ENCODE results near the gene SLC50A1. TPM values are rescaled to one million over a fixed set of nuclear protein-coding genes. Genes with fewer than 3 reads are reported as not detected.

Gene SLC50A1
- total RNA-seq, 2 donors from 2014 or later = 42.8 to 47.3 TPM

- H3K9me3 Mint-ChIP-seq = no peaks in the 10 kb centered on the region
- no peak overlapping the region for H3K4me3 Mint-ChIP-seq
- peaks cover 16% of the 10 kb centered on the region for H3K4me1 Mint-ChIP-seq
- H3K36me3 Mint-ChIP-seq (ENCODE audit: low read depth) = peaks cover 14% of the 10 kb centered on the region
- H3K27me3 Mint-ChIP-seq = no peaks in the 10 kb centered on the region
- no peak overlapping the region for H3K27ac Mint-ChIP-seq
- peak; percentile 17 for ATAC-seq (replicated peaks)
Measured at GRCh38 chr1:155186067-155186793, 50.6 kb downstream of the SLC50A1 start.

GRCh38 chr1:155186794-155187455, 51.3 kb downstream of the SLC50A1 start:
- Mint-ChIP-seq H3K9me3 (no peaks in the 10 kb centered on the region), H3K4me1 (peaks cover 17% of the 10 kb centered on the region), H3K27me3 (no peaks in the 10 kb centered on the region), H3K27ac (peak overlapping the region; percentile 16), H3K4me3 (no peak overlapping the region), H3K36me3 (ENCODE audit: low read depth) (peaks cover 14% of the 10 kb centered on the region)
- ATAC-seq (replicated peaks) = no peak

GRCh38 chr1:155187456-155187891, 51.8 kb downstream of the SLC50A1 start:
- no peak for ATAC-seq (replicated peaks)
- Mint-ChIP-seq H3K9me3 (no peaks in the 10 kb centered on the region), H3K36me3 (ENCODE audit: low read depth) (peaks cover 12% of the 10 kb centered on the region), H3K4me1 (peaks cover 23% of the 10 kb centered on the region), H3K27ac (peak overlapping the region; percentile 16), H3K27me3 (no peaks in the 10 kb centered on the region), H3K4me3 (no peak overlapping the region)

- Mint-ChIP-seq H3K27me3 (no peaks in the 10 kb centered on the region), H3K27ac (peak overlapping the region; percentile 88), H3K36me3 (ENCODE audit: low read depth) (peaks cover 5% of the 10 kb centered on the region), H3K4me1 (peaks cover 25% of the 10 kb centered on the region), H3K4me3 (peak overlapping the region; percentile 22), H3K9me3 (no peaks in the 10 kb centered on the region)
- ATAC-seq (replicated peaks) = no peak
Measured at GRCh38 chr1:155188268-155188667, 52.6 kb downstream of the SLC50A1 start.

Other genes starting within 250 kb of the SLC50A1 start
- 10 to 100 TPM; 38.6 to 66.9 TPM for gene PMVK, start 199.1 kb upstream of the SLC50A1 start, total RNA-seq
- gene PBXIP1, start 179.8 kb upstream of the SLC50A1 start, total RNA-seq = 100 to 1,000 TPM in 1 of 2 donors, 10 to 100 TPM in 1; 61.9 to 118 TPM
- gene PYGO2, start 174.1 kb upstream of the SLC50A1 start, total RNA-seq = 10 to 100 TPM; 35.6 to 39.2 TPM
- 10 to 100 TPM; 60.9 to 62.0 TPM for gene SHC1, start 165.1 kb upstream of the SLC50A1 start, total RNA-seq
- 100 to 1,000 TPM; 162 to 188 TPM for gene CKS1B, start 161.2 kb upstream of the SLC50A1 start, total RNA-seq
- 10 to 100 TPM; 34.6 to 68.3 TPM for gene FLAD1, start 152.5 kb upstream of the SLC50A1 start, total RNA-seq
- under 1 TPM; 0.77 to 0.97 TPM for gene LENEP, start 142.3 kb upstream of the SLC50A1 start, total RNA-seq
- 100 to 1,000 TPM in 1 of 2 donors, 10 to 100 TPM in 1; 94.5 to 140 TPM for gene ZBTB7B, start 133.1 kb upstream of the SLC50A1 start, total RNA-seq
- 1 to 10 TPM in 1 of 2 donors, under 1 TPM in 1; 0.67 to 2.2 TPM for gene DCST2, start 102.1 kb upstream of the SLC50A1 start, total RNA-seq
- not detected for gene DCST1, start 102.0 kb upstream of the SLC50A1 start, total RNA-seq
- 10 to 100 TPM; 53.2 to 86.6 TPM for gene ADAM15, start 84.5 kb upstream of the SLC50A1 start, total RNA-seq
- 1 to 10 TPM; 4.6 to 7.0 TPM for gene EFNA4, start 72.1 kb upstream of the SLC50A1 start, total RNA-seq
- 10 to 100 TPM in 1 of 2 donors, 1 to 10 TPM in 1; 4.1 to 10.8 TPM for gene EFNA3, start 57.0 kb upstream of the SLC50A1 start, total RNA-seq
- under 1 TPM in 1 of 2 donors, not detected in 1; 0.48 TPM for gene EFNA1, start 8.0 kb upstream of the SLC50A1 start, total RNA-seq
- gene DPM3, start 4.7 kb downstream of the SLC50A1 start, total RNA-seq = 10 to 100 TPM; 29.4 to 40.6 TPM
- gene KRTCAP2, start 37.5 kb downstream of the SLC50A1 start, total RNA-seq = 100 to 1,000 TPM; 108 to 166 TPM
- 10 to 100 TPM; 10.6 to 16.6 TPM for gene TRIM46, start 38.0 kb downstream of the SLC50A1 start, total RNA-seq
- gene THBS3, start 72.0 kb downstream of the SLC50A1 start, total RNA-seq = 10 to 100 TPM; 11.8 to 26.8 TPM
- 10 to 100 TPM; 31.3 to 59.9 TPM for gene MTX1, start 72.8 kb downstream of the SLC50A1 start, total RNA-seq
- 10 to 100 TPM; 20.7 to 32.1 TPM for gene ENTREP3, start 119.6 kb downstream of the SLC50A1 start, total RNA-seq
- 100 to 1,000 TPM in 1 of 2 donors, 10 to 100 TPM in 1; 84.0 to 123 TPM for gene SCAMP3, start 126.5 kb downstream of the SLC50A1 start, total RNA-seq
- gene CLK2, start 137.7 kb downstream of the SLC50A1 start, total RNA-seq = 100 to 1,000 TPM in 1 of 2 donors, 10 to 100 TPM in 1; 87.7 to 131 TPM
- gene HCN3, start 141.6 kb downstream of the SLC50A1 start, total RNA-seq = 1 to 10 TPM; 4.1 to 6.0 TPM
- gene PKLR, start 165.6 kb downstream of the SLC50A1 start, total RNA-seq = not detected
- 100 to 1,000 TPM; 319 to 371 TPM for gene FDPS, start 173.0 kb downstream of the SLC50A1 start, total RNA-seq
- gene RUSC1, start 185.0 kb downstream of the SLC50A1 start, total RNA-seq = 10 to 100 TPM; 22.3 to 30.0 TPM